ENCODE data around the gene RASA2.
"Not testable (repeated sequence)": the region's sequence is repeated elsewhere in the genome, so short reads cannot be mapped to it uniquely, and the experiment has no call there.

Gene RASA2

GRCh38 chr3:141456301-141456625 is 30.6 kb upstream of the RASA2 start:
- no peak for DNase-seq (ENCODE audit: low read depth in 3 of 3)

- DNase-seq (ENCODE audit: low read depth in 3 of 3), result no peak
These were observed 29.1 kb upstream of the RASA2 start for GRCh38 chr3:141457624-141458236.

DNA sequence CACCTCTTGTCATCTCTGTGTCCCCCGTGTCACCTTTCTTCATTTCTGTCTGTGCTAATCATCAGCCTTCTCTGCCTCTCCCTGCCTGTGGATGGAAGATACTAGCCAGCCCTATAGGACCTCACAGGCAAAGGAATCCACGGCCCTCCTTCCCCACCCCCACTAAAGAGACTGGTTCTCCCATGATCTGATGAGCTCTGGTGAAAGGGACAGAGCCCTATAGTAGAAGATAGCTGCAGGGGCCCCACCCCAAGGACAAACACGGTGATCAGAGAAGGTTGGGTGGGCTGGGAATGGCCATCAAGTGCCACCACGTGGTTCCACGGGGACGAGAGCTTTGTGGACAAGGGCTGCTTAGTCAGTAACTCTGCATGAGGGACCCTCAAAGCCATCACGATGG is 27.8 kb upstream of the RASA2 start:
- no peak for DNase-seq (ENCODE audit: low read depth in 3 of 3)

GRCh38 chr3:141460097-141460704 is 26.6 kb upstream of the RASA2 start:
- DNase-seq (ENCODE audit: low read depth in 3 of 3), result peak; percentile 80 to 83 (median 83)

- no peak for DNase-seq (ENCODE audit: low read depth in 3 of 3)
These were observed 24.5 kb upstream of the RASA2 start for GRCh38 chr3:141462176-141462859.

DNA sequence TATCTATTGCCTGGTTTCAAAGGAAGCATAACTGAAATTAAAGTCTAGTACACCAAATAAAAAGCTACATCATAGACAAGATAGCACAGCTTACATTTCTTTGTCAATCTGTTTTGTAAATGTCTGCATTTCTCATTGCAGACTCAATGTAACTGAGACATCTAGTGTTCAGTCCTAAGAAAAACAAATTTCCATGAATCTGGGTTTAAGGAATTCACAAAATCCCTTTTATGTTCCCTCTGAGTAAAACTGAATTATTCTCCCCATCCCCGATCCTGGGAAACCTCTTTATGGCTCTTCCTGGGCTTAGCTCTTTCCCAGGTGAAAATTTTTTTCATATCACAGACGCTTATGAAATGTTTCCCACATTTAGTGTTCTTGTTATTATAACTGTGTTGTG is 21.6 kb upstream of the RASA2 start:
- no peak for DNase-seq (ENCODE audit: low read depth in 3 of 3)

GRCh38 chr3:141466633-141467169 is 20.1 kb upstream of the RASA2 start:
- no peak for DNase-seq (ENCODE audit: low read depth in 3 of 3)

DNA sequence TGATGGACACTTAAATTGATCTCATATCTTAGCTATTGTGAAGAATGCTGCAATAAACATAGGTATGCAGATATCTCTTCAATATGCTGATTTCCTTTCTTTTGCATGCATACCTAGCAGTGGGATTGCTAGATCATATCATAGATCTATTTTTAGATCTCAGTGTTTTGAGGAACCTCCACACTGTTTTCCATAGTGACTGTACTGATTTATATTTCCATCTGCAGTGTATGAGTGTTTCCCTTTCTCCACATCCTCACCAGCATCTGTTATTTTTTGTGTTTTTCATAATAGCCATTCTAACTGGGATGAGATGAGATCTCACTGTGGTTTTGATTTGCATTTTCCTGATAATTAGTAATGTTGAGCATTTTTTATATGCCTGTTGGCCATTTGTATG is 17.1 kb upstream of the RASA2 start:
- DNase-seq (ENCODE audit: low read depth in 3 of 3), result no peak

- DNase-seq (ENCODE audit: low read depth in 3 of 3), result no peak
These were observed 15.7 kb upstream of the RASA2 start for GRCh38 chr3:141471160-141471559.

DNA sequence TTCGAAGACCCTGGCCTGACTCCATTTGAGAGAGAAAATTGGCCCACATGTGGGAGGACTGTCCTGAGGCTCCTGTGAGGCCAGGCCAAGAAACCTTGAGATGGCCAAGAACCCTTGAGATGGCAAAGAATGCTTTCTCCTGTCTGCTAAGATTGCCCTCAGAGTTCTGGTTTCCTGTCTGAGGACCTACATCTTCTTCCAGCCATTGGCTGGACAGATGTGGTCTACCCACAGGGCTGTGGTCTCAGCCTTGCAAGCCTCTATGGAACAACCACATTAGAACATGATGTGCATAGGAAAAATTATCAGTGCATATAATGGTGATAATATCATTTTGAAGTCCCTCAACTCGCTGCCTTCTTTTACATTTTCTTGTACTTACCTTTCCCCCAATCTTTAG is 10.8 kb upstream of the RASA2 start:
- DNase-seq (ENCODE audit: low read depth in 3 of 3), result no peak

GRCh38 chr3:141477224-141477623 is 9.6 kb upstream of the RASA2 start:
- DNase-seq (ENCODE audit: low read depth in 3 of 3), result no peak

DNA sequence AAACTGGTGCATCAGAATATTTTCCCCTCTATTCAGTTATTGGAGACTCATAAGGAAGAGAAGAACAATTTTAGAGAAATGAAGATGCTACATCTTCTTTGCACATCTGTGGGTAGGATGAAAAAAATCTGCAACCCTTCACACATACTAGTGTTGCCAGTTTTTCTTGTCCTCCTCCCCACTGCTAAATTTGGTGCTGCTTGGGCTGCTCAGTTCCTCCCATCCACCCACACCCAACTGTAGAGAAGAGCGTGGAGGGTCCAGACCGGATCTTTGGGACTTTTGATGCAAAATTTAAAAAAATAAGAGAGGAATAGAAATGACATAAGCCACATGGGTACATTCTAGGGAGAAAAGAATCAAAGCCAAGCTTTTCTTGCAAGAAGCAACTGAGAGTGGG is 8.7 kb upstream of the RASA2 start:
- no peak for DNase-seq (ENCODE audit: low read depth in 3 of 3)

- not testable (repeated sequence) for DNase-seq (ENCODE audit: low read depth in 3 of 3)
These were observed 8.0 kb upstream of the RASA2 start for GRCh38 chr3:141478840-141479239.

GRCh38 chr3:141482245-141482922 is 4.4 kb upstream of the RASA2 start:
- DNase-seq (ENCODE audit: low read depth in 3 of 3), result no peak

DNA sequence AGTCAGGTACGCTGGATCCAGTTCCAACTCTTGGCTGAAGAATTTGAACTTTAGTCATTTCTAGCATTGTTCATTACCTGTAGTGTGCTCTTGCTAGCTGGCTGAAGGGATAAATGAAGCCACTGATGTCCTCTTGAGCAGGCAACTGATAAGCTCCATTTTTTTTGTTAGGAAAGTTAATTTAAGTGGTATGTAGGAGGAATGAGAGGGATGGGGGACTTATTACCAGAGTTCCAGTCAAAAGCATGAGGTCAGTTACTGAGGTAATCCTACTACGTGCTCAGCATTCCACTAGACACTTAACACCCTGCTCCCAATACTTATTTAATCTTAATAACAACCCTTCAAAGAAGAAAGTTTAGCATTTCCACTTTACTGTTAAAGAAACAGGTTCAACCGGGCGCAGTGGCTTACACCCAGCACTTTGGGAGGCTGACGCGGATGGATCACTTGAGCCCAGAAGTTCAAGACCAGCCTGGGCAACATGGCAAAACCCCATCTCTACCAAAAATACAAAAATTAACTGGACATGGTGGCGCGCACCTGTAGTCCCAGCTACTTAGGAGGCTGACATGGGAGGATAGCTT is 2.0 kb upstream of the RASA2 start:
- no peak for DNase-seq (ENCODE audit: low read depth in 3 of 3)

DNA sequence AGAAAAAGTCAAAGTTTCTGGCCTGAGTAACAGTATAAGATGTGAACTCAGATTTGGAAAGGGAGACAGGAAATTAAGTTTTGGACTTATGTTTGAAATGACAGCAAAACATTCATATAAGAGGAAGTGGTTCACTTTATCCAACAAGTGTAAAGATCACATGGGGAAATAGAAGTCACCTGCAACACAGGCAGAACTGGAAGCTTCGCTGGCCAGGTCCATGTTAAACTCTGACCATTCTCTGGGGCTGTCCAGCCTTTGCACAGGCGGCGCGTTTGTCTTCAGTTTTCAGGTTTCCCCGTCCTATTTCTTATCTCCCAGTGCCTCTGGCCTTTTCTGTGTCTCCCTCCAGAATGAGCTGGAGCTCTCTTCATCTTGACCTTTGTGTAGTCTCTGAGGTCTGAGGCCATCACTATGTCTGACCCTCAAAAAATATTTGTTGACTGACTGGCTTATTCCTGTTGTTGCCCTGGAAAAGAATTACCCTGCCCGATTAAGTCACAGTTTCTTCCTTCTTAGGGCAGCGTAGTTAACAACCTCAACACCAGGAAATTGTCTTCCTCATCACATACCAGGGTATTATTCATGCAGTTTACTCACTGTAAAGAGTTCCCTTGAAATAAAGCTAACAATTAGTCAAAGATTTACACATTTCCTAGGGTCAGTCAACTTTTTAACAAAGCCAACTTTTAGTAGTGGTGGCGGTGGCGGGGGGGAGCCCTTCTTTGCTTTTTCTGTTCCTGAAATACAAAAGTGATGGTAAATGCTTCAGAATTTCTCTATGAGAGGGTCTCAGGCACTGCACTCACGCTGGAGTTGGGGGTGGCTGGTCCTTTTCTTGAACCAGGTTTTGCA is 959 bp upstream of the RASA2 start:
- DNase-seq (ENCODE audit: low read depth in 3 of 3), result no peak

GRCh38 chr3:141486496-141486745 is 406 bp upstream of the RASA2 start:
- DNase-seq (ENCODE audit: low read depth in 3 of 3), result no peak

DNA sequence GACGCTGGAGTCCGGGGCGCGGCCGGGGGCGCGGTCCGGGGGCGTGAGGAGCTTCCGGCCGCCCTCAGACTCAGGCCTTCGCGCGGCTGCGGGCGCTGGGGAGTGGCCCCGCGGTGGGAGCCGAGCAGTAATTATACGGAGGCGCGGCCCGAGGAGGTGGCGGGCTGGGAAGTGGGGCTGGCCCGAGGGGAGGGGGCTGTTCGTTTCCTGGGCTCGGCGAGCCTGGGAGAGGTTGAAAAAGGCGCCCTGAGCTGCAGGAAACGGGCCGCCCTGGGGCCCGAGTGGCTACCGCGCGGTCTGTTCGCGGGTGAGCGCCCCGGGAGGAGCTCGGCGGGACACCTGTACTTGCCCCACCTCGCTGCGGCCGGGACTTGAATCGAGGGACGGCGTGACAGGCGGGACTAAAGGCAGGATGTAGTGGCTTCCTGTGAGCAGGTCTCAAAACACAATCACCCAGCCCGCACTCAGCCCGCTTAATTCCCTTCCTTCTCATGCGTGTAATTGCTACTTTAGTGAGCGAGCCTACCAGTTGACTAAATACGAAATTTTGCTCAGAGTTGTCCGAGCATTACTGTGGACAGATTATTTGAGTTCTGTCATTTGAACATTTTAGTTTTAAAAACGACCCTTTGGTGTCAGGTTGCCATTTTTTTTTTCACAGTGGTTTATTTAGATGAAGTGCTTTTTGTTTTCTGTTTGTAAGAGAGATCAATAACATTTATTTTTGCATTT is 860 bp downstream of the RASA2 start:
- DNase-seq (ENCODE audit: low read depth in 3 of 3), result peak; percentile 63 to 83 (median 73)

DNA sequence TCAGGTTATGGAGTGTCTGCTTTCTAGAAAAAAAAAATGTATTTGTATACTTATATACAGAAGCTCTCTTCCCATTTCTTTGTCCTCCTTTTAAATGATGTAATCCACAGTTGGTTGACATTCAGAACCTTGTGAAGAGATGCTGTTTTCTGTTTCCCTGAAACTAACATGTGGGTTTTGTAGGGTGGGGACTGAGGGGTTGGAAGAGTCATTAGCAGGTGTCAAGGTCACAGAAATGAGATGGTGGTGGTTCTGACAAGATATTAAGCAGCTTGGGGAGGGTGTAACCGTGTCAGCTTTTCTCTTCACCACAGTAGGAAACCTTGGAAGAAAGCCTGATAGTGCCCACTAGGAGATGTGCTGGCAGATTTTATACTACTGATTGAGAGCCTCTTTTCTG is 2.4 kb downstream of the RASA2 start:
- DNase-seq (ENCODE audit: low read depth in 3 of 3), result no peak

GRCh38 chr3:141491081-141491480 is 4.3 kb downstream of the RASA2 start:
- no peak for DNase-seq (ENCODE audit: low read depth in 3 of 3)

DNA sequence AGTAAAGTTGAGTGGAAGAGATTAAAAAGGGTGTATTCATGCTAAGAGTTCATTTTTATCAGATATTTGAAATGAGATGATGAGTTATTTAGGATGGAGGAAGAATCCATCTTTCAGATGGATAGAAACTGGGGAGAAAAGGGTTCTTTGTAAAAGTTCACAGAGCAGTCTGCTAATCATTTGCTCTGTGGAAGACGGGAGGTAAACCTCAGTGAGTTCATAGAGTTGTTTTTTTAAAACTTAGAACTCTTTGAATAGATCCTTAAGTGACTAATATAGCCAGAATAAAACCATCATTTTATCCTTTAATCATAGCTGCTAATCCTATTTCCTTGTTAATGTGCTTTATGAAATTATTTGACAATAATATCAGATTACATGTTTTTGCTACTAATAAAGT is 5.1 kb downstream of the RASA2 start:
- DNase-seq (ENCODE audit: low read depth in 3 of 3), result no peak

Measured in stimulated activated CD4-positive, alpha-beta T cell treated with anti-CD3 and anti-CD28 coated beads, TNF-alpha, amount 100 ng/mL, for 48 hours (primary cell).